ENCODE results near the gene PALMD.

- no peak for TF ChIP-seq EZH2phosphoT487 (IDR thresholded peaks at IDR 0.05; ENCODE audit: borderline replicate concordance)
- TF ChIP-seq CTCF (conservative IDR thresholded peaks at IDR 0.05; ENCODE audit: low read length), result no peak
These were observed 710 bp upstream of the PALMD start for GRCh38 chr1:99645203-99645602.
